ENCODE data around the gene CSRP2. TPM values are rescaled to one million over a fixed set of nuclear protein-coding genes. Genes with fewer than 3 reads are reported as not detected.

CSRP2 gene
- total and polyA plus RNA-seq, 2 of the 13 experiments (the other 11 are each of a cell fraction or from before 2014, with no cell fraction given) = 7.2 to 8.0 TPM

DNA sequence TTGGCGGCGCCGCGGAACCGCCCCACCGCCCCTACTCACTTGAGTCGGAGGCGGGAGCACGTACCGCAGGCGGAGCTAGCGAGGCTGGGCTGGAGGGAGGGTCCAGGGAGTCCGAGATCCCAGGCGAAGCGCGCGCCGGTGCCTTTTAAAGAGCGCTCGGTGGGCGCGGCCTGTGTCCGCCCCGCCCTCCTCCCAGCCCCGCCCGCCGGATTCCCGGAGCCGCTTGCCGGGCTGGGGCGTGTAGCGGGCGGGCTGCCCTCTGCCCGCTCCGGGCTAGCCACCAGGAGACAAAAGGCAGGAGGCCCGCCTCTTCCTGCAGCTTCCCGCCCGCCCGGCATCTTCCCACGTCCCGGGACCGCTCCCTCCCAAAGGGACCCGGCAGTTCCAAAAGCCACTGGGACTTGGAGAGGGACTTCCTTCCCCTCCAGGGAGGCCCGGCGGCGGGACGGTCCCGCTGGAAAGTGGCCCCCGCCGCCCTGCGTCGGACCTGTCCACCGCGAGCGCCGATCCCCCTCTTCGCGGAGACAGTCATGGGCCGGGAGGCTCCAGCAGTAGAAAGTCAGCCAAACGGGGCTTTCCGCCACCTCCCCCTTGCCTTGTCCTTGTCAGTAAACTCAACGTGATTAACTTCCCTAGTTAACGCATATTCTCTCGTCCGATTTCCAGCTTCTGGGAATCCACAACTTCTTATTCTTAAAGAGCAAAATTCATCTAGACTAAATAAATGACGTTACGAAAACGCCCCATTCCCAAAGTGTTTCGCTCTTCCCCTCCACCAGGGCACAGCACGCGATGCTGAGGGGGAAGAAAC lies at the start of gene CSRP2 (continued):
- TF ChIP-seq, protein P1, sequence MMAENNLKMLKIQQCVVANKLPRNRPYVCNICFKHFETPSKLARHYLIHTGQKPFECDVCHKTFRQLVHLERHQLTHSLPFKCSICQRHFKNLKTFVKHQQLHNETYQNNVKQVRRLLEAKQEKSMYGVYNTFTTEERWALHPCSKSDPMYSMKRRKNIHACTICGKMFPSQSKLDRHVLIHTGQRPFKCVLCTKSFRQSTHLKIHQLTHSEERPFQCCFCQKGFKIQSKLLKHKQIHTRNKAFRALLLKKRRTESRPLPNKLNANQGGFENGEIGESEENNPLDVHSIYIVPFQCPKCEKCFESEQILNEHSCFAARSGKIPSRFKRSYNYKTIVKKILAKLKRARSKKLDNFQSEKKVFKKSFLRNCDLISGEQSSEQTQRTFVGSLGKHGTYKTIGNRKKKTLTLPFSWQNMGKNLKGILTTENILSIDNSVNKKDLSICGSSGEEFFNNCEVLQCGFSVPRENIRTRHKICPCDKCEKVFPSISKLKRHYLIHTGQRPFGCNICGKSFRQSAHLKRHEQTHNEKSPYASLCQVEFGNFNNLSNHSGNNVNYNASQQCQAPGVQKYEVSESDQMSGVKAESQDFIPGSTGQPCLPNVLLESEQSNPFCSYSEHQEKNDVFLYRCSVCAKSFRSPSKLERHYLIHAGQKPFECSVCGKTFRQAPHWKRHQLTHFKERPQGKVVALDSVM (CRISPR knock-in tag; IDR thresholded peaks at IDR 0.05) = 0 out of 2 replicates have a peak, but pooled peaks have one; percentile 38
- peak; percentile 62 for TF ChIP-seq ZNF501 (CRISPR knock-in tag; IDR thresholded peaks at IDR 0.05)
- TF ChIP-seq, protein P2, sequence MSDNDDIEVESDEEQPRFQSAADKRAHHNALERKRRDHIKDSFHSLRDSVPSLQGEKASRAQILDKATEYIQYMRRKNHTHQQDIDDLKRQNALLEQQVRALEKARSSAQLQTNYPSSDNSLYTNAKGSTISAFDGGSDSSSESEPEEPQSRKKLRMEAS (IDR thresholded peaks at IDR 0.05) = peak; percentile 14; the same call in 1 of the 2 replicates
- TF ChIP-seq ZNF326 (CRISPR knock-in tag; IDR thresholded peaks at IDR 0.05; ENCODE audit: borderline replicate concordance) = no peak
- TF ChIP-seq ZBTB7B (CRISPR knock-in tag; IDR thresholded peaks at IDR 0.05) = no peak
- TF ChIP-seq ATAD3A (CRISPR knock-in tag; IDR thresholded peaks at IDR 0.05) = no peak
- no peak for TF ChIP-seq ZNF382 (CRISPR knock-in tag; IDR thresholded peaks at IDR 0.05; ENCODE audit: borderline replicate concordance)
- no peak for TF ChIP-seq KDM1A (CRISPR knock-in tag; IDR thresholded peaks at IDR 0.05)
- TF ChIP-seq, protein P3, sequence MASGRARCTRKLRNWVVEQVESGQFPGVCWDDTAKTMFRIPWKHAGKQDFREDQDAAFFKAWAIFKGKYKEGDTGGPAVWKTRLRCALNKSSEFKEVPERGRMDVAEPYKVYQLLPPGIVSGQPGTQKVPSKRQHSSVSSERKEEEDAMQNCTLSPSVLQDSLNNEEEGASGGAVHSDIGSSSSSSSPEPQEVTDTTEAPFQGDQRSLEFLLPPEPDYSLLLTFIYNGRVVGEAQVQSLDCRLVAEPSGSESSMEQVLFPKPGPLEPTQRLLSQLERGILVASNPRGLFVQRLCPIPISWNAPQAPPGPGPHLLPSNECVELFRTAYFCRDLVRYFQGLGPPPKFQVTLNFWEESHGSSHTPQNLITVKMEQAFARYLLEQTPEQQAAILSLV (CRISPR knock-in tag; IDR thresholded peaks at IDR 0.05; ENCODE audit: borderline replicate concordance) = peak; percentile 27; the same call in 1 of the 2 replicates
- TF ChIP-seq, protein P4, sequence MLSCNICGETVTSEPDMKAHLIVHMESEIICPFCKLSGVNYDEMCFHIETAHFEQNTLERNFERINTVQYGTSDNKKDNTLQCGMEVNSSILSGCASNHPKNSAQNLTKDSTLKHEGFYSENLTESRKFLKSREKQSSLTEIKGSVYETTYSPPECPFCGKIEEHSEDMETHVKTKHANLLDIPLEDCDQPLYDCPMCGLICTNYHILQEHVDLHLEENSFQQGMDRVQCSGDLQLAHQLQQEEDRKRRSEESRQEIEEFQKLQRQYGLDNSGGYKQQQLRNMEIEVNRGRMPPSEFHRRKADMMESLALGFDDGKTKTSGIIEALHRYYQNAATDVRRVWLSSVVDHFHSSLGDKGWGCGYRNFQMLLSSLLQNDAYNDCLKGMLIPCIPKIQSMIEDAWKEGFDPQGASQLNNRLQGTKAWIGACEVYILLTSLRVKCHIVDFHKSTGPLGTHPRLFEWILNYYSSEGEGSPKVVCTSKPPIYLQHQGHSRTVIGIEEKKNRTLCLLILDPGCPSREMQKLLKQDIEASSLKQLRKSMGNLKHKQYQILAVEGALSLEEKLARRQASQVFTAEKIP (CRISPR knock-in tag; IDR thresholded peaks at IDR 0.05; ENCODE audit: borderline replicate concordance) = no peak
- no peak for TF ChIP-seq NR2F2 (IDR thresholded peaks at IDR 0.05; ENCODE audit: borderline replicate concordance, low read depth)
- no peak for TF ChIP-seq NR2F1 (CRISPR knock-in tag; IDR thresholded peaks at IDR 0.05)
- TF ChIP-seq, protein P5, sequence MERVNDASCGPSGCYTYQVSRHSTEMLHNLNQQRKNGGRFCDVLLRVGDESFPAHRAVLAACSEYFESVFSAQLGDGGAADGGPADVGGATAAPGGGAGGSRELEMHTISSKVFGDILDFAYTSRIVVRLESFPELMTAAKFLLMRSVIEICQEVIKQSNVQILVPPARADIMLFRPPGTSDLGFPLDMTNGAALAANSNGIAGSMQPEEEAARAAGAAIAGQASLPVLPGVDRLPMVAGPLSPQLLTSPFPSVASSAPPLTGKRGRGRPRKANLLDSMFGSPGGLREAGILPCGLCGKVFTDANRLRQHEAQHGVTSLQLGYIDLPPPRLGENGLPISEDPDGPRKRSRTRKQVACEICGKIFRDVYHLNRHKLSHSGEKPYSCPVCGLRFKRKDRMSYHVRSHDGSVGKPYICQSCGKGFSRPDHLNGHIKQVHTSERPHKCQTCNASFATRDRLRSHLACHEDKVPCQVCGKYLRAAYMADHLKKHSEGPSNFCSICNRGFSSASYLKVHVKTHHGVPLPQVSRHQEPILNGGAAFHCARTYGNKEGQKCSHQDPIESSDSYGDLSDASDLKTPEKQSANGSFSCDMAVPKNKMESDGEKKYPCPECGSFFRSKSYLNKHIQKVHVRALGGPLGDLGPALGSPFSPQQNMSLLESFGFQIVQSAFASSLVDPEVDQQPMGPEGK (CRISPR knock-in tag; IDR thresholded peaks at IDR 0.05) = peak; percentile 44
- no peak for TF ChIP-seq REXO4 (CRISPR knock-in tag; IDR thresholded peaks at IDR 0.05; ENCODE audit: borderline replicate concordance)
- TF ChIP-seq BRD4 (CRISPR knock-in tag; IDR thresholded peaks at IDR 0.05) = no peak
- no peak for TF ChIP-seq SOX13 (IDR thresholded peaks at IDR 0.05)
- TF ChIP-seq SOX13 (CRISPR knock-in tag; conservative IDR thresholded peaks at IDR 0.05 in 1 of 2, IDR thresholded peaks at IDR 0.05 in 1 of 2) = peak in 1 of 2 experiments; percentile 33; a peak in 1 of 4 replicates
- peak; percentile 68 for TF ChIP-seq RBFOX2 (IDR thresholded peaks at IDR 0.05; ENCODE audit: low read depth, low read length)
- TF ChIP-seq, protein P6, sequence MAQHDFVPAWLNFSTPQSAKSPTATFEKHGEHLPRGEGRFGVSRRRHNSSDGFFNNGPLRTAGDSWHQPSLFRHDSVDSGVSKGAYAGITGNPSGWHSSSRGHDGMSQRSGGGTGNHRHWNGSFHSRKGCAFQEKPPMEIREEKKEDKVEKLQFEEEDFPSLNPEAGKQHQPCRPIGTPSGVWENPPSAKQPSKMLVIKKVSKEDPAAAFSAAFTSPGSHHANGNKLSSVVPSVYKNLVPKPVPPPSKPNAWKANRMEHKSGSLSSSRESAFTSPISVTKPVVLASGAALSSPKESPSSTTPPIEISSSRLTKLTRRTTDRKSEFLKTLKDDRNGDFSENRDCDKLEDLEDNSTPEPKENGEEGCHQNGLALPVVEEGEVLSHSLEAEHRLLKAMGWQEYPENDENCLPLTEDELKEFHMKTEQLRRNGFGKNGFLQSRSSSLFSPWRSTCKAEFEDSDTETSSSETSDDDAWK (CRISPR knock-in tag; IDR thresholded peaks at IDR 0.05) = no peak
- no peak for TF ChIP-seq ARID2 (CRISPR knock-in tag; IDR thresholded peaks at IDR 0.05; ENCODE audit: borderline replicate concordance)

Measured in HepG2 (cell line).